Fibroblast of mammary gland (primary cell): ENCODE results near the gene SLC66A3.

Source experiments
- DNase-seq: peaks from one replicate; pipeline ENCODE4 v3.0.0-alpha.2; 2010; ENCODE audit warnings: low read depth
- H3K4me3 ChIP-seq: 2 replicates; pipeline ENCODE4 v1.5.1; 2011; ENCODE audit warnings: low read depth, mild to moderate bottlenecking, low read length, moderate library complexity; ENCODE audit not compliant: control insufficient read depth
- TF ChIP-seq, protein P1 (sequence below): conservative IDR thresholded peaks from 2 replicates; pipeline ENCODE4 v1.5.1; 2011; ENCODE audit warnings: low read depth, low read length, inconsistent platforms; ENCODE audit not compliant: control insufficient read depth, insufficient read depth

Gene SLC66A3

DNA sequence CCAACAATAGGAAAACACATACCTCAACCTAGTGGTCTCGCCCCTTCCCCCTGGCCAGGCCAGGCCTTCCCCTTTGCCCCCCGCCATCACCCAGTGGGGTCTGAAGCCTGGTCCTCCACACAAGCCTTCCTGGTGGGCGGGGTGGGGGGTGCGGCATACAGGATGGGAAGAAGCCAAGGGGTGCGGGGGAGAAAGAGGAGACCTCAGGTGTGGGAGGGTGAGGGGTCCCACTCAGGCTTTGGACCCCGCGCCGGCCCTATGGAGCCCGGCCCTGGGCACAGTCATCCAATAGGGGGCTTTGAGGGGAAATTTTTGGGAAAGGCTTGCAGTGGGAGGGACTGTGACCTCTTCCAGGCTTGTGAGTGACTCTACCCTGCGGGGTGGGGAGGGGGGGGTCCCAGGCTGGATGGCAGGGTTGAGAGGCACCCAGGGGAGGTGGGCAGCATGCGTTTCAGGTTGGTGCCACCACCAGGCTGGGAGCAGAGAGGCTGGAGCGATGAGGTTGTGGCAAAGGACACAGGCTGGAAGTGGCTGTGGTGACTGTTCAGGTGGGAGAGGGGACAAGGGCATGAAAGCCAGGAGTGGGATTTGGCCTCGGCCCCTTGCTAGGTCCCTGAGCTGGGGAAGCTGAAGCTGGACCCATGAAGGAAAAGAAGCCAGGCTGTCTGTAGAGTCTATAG is 1.3 kb downstream of the SLC66A3 start:
- TF ChIP-seq, protein P1, sequence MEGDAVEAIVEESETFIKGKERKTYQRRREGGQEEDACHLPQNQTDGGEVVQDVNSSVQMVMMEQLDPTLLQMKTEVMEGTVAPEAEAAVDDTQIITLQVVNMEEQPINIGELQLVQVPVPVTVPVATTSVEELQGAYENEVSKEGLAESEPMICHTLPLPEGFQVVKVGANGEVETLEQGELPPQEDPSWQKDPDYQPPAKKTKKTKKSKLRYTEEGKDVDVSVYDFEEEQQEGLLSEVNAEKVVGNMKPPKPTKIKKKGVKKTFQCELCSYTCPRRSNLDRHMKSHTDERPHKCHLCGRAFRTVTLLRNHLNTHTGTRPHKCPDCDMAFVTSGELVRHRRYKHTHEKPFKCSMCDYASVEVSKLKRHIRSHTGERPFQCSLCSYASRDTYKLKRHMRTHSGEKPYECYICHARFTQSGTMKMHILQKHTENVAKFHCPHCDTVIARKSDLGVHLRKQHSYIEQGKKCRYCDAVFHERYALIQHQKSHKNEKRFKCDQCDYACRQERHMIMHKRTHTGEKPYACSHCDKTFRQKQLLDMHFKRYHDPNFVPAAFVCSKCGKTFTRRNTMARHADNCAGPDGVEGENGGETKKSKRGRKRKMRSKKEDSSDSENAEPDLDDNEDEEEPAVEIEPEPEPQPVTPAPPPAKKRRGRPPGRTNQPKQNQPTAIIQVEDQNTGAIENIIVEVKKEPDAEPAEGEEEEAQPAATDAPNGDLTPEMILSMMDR, result no peak
- no peak overlapping the region for H3K4me3 ChIP-seq
- DNase-seq, result no peak

DNA sequence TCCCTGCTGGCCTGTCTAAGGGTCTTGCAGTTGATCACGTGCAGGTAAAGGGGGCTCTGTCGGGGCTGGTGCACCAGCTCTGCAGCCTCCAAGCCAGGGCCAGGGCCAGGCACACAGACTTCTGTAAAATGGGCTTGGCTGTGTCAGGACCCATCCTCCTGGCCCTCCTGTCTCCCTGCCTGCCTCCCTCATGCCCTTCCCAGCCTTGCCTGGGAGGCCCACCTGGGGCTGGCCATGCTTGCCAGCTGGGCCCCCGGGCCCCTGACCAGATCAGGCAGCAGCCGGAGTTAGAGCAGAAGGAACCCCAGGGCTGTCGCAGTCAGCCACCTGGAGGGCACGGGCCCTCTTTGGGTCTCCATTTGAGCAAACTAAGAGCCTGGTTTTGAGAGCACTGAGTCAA is 2.0 kb downstream of the SLC66A3 start:
- no peak for DNase-seq

DNA sequence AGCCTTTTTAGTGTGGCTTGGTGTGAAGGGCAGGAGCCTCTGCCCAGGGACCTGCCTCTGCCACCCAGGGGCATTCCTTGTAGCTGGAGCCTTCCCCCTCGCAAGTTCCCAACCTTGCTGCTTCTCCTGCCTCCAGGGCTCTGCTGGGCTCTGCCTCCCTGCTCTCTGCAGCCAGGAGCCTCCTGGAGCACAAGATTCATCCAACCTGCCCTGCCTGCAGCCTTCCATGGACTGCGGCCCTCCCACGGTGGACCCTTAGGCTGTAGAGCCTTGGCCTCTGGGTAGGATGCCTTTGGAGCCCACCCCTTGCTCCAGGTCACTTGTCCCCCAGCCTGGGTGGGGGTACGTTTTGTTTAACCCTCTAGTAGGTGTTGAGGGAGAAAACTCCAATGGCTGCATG is 2.5 kb downstream of the SLC66A3 start:
- DNase-seq, result no peak
- TF ChIP-seq, protein P1, result no peak
- no peak overlapping the region for H3K4me3 ChIP-seq

More for the DNA sequence above, 2.0 kb downstream of the SLC66A3 start:
- no peak overlapping the region for H3K4me3 ChIP-seq
- TF ChIP-seq, protein P1, result no peak

DNA sequence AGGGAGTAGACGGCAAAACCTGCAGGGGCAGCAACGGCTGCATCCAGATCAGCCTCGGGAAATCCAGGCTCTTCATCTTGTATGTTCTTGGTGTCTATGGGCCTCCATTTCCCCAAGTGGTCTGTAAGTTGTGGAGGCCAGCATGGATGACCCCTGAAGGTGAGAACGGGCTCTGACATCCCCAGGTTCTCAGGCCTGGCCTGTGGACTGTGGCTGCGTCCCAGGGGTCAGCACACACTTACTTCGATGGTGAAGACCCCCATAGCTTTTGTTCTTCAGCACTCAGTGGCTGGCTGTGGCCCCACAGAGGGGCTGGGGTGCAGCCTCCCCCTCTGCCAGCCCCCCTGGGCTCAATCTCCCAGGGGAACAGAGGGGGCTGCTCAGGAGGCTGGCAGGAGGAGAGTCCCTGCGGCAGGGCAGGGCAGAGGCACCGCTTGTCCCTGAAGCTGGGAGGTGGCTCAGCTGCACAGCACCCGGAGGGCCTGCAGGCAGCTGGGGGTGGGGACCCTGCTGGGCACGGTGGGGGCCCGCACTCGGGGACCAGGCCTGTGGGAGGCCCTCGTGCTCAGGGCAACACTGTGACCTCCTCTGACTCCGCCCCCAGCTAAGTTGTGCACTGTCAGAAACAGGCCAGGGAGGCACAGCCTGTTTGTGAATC is 3.8 kb downstream of the SLC66A3 start:
- TF ChIP-seq, protein P1, result no peak
- no peak overlapping the region for H3K4me3 ChIP-seq
- DNase-seq, result no peak

DNA sequence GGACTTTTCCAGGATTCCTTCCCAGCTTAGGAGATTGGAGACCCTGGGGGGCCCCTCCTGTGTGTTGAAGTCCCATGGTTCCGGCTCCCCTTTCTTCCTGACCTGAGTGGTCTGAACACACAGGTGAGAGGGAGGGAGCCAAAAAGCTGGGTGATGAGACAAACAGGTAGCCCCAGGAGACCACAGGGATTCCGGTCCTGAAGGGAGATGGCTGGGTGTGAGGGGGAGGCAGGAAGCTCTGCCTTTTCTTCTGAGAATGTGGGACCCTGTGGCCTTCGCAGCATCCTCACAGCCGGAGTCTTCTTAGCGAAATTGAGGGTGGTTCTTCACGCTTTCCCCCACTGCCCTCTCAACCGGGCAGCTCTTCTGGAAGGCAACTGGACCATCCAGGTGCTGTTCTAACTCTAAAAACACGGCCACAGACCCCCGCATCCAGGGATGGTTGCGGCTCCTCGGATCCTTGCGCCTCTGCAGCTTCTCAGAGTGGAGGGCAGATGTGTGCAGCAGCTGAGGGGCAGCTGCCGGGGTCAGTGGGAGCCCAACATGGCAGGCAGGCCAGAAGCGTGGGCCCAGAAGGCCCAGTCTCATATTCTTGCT is 4.4 kb downstream of the SLC66A3 start:
- TF ChIP-seq, protein P1, result no peak
- no peak for DNase-seq
- H3K4me3 ChIP-seq, result no peak overlapping the region

DNA sequence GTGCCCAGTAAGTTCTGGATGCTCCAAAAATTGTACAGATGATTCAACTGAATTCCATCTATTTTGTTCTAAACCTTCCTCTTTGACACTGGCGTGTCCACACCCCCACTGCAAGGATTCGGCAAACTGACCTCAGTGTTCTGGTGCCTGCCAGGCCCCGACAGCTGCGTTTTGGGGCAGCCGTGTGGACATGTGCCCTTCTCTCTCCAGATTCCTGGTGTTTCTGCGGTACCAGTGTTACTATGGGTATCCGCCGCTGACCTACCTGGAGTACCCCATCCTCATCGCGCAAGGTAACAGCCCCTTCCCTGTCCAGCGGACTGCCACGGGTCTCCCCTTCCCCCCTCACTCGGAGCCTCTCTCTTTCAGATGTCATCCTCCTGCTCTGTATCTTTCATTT is 5.0 kb downstream of the SLC66A3 start:
- DNase-seq, result no peak
- TF ChIP-seq, protein P1, result no peak
- H3K4me3 ChIP-seq, result no peak overlapping the region
